RWPE2 (cell line): ENCODE measurements around the gene ZNF133.

Experiments
- ATAC-seq: fragments of 200-7000 bp; cut with Tn5 transposase; 3 replicates; pipeline ENCODE4 v1.9.1; 2021; ENCODE audit warnings: low read depth
- DNase-seq: peaks from one replicate; pipeline ENCODE4 v3.0.0-alpha.2; 2020; ENCODE audit warnings: low spot score
- H3K27ac ChIP-seq: fragments of 450-650 bp; 2 replicates; pipeline ENCODE4 v1.5.1; 2017; ENCODE audit warnings: mild to moderate bottlenecking; ENCODE audit not compliant: poor library complexity, severe bottlenecking
- H3K27me3 ChIP-seq: fragments of 250-450 bp; sonication (Bioruptor Pico); 2 replicates; pipeline ENCODE4 v1.5.1; 2021; ENCODE audit warnings: mild to moderate bottlenecking, moderate library complexity; ENCODE audit not compliant: insufficient read depth, poor library complexity, severe bottlenecking
- H3K36me3 ChIP-seq: fragments of 250-450 bp; sonication (Bioruptor Pico); 2 replicates; pipeline ENCODE4 v1.5.1; 2020; ENCODE audit warnings: low read depth, mild to moderate bottlenecking, moderate library complexity
- H3K4me1 ChIP-seq: fragments of 250-450 bp; sonication (Bioruptor Pico); 2 replicates; pipeline ENCODE4 v1.5.1; 2021; ENCODE audit warnings: mild to moderate bottlenecking, moderate library complexity; ENCODE audit not compliant: insufficient read depth, poor library complexity, severe bottlenecking
- H3K4me3 ChIP-seq: fragments of 250-450 bp; sonication (Bioruptor Pico); 2 replicates; pipeline ENCODE4 v1.5.1; 2021; ENCODE audit warnings: mild to moderate bottlenecking, moderate library complexity; ENCODE audit not compliant: severe bottlenecking
- H3K9me3 ChIP-seq: fragments of 250-450 bp; sonication (Bioruptor Pico); 2 replicates; pipeline ENCODE4 v1.5.1; 2021; ENCODE audit warnings: mild to moderate bottlenecking, moderate library complexity; ENCODE audit not compliant: severe bottlenecking
- CTCF ChIP-seq: fragments of 450-650 bp; IDR thresholded peaks from one replicate; pipeline ENCODE4 v1.5.1; 2017; ENCODE audit warnings: mild to moderate bottlenecking, moderate library complexity; ENCODE audit not compliant: poor library complexity, severe bottlenecking

Gene ZNF133

GRCh38 chr20:18258126-18258860 lies 30.0 kb upstream of the ZNF133 start:
- Histone ChIP-seq H3K4me3 (no peak overlapping the region), H3K36me3 (no peaks in the 10 kb centered on the region), H3K27ac (no peak overlapping the region), H3K27me3 (no peaks in the 10 kb centered on the region), H3K9me3 (no peaks in the 10 kb centered on the region), H3K4me1 (peaks cover 5% of the 10 kb centered on the region)
- no peak for DNase-seq
- no peak for ATAC-seq
- peak; percentile 10 for TF ChIP-seq CTCF

- no peaks in the 10 kb centered on the region for H3K27me3 ChIP-seq
- DNase-seq = no peak
- no peak overlapping the region for H3K4me3 ChIP-seq
- no peaks in the 10 kb centered on the region for H3K4me1 ChIP-seq
- no peaks in the 10 kb centered on the region for H3K9me3 ChIP-seq
- ATAC-seq = no peak
- H3K27ac ChIP-seq = no peak overlapping the region
- no peaks in the 10 kb centered on the region for H3K36me3 ChIP-seq
- TF ChIP-seq CTCF = no peak
Measured at GRCh38 chr20:18259730-18260129, 28.6 kb upstream of the ZNF133 start.

- Histone ChIP-seq H3K4me3 (no peak overlapping the region), H3K27me3 (no peaks in the 10 kb centered on the region), H3K9me3 (no peaks in the 10 kb centered on the region), H3K4me1 (no peaks in the 10 kb centered on the region), H3K36me3 (no peaks in the 10 kb centered on the region), H3K27ac (no peak overlapping the region)
- TF ChIP-seq CTCF = no peak
- DNase-seq (no peak), ATAC-seq (peak; percentile 31; the same call in 1 of the 3 replicates)
Measured at GRCh38 chr20:18263723-18264122, 24.6 kb upstream of the ZNF133 start.

GRCh38 chr20:18265441-18265840 lies 22.9 kb upstream of the ZNF133 start:
- no peak for ATAC-seq
- TF ChIP-seq CTCF = no peak

GRCh38 chr20:18266282-18266681 lies 22.0 kb upstream of the ZNF133 start:
- Histone ChIP-seq H3K4me1 (no peaks in the 10 kb centered on the region), H3K27me3 (no peaks in the 10 kb centered on the region), H3K9me3 (no peaks in the 10 kb centered on the region), H3K27ac (no peak overlapping the region), H3K36me3 (no peaks in the 10 kb centered on the region), H3K4me3 (no peak overlapping the region)
- no peak for TF ChIP-seq CTCF
- ATAC-seq (no peak), DNase-seq (no peak)

More at GRCh38 chr20:18265441-18265840, 22.9 kb upstream of the ZNF133 start:
- Histone ChIP-seq H3K4me1 (no peaks in the 10 kb centered on the region), H3K9me3 (no peaks in the 10 kb centered on the region), H3K36me3 (no peaks in the 10 kb centered on the region), H3K4me3 (no peak overlapping the region), H3K27me3 (no peaks in the 10 kb centered on the region), H3K27ac (no peak overlapping the region)
- DNase-seq = no peak
